Spleen (tissue), 7 donors: ENCODE measurements around the gene ALDH1A2.

Source experiments
- CTCF ChIP-seq, 11 experiments: fragments of 200-600 bp in 7 of 11; fragments of 450-650 bp in 4 of 11; sonication (generic) in 4 of 11; IDR thresholded peaks in 8 of 11; conservative IDR thresholded peaks in 3 of 11; 1 replicate in 7 of 11; 2 replicates in 4 of 11; pipeline versions ENCODE4 v1.4.0 to v1.8.0; 2016 to 2021; ENCODE audit warnings: antibody characterized with exemption in 11 of 11, inconsistent platforms in 4 of 11, mild to moderate bottlenecking in 1 of 11
- POLR2A ChIP-seq, 3 donors: fragments of 450-650 bp; IDR thresholded peaks; one replicate each; pipeline ENCODE4 v1.5.1; 2017; ENCODE audit warnings: antibody characterized with exemption in 3 of 3, mild to moderate bottlenecking in 1 of 3
- POLR2AphosphoS5 ChIP-seq, 3 donors: sonication (generic); formaldehyde crosslinking; IDR thresholded peaks; one replicate each; pipeline ENCODE4 v1.5.1; 2017; ENCODE audit warnings: antibody characterized with exemption in 3 of 3
- donor health status: DM: no; HTN: no; CAD: no; lungs with moderate emphysema.
- donor health status: DM: no; HTN: no; CAD: no.
- donor health status: DM: no; HTN: no; CAD: no.

- TF ChIP-seq POLR2A (IDR thresholded peaks at IDR 0.05), result no peak
- TF ChIP-seq CTCF (IDR thresholded peaks at IDR 0.05 in 8 of 11, conservative IDR thresholded peaks at IDR 0.05 in 3 of 11), result no peak
- TF ChIP-seq POLR2AphosphoS5 (IDR thresholded peaks at IDR 0.05), result no peak
Measured at GRCh38 chr15:58040150-58040549, 25.4 kb downstream of the ALDH1A2 start.
